Germinal center (tissue), 1 donor: Measurements from ENCODE around the gene FXYD7.
"Not testable (repeated sequence)": the region's sequence is repeated elsewhere in the genome, so short reads cannot be mapped to it uniquely, and the experiment has no call there.

ENCODE experiments used
- DNase-seq: peaks from one replicate; pipeline ENCODE4 v3.0.0; 2012; ENCODE audit warnings: mixed read lengths, low spot score

The FXYD7 gene

DNA sequence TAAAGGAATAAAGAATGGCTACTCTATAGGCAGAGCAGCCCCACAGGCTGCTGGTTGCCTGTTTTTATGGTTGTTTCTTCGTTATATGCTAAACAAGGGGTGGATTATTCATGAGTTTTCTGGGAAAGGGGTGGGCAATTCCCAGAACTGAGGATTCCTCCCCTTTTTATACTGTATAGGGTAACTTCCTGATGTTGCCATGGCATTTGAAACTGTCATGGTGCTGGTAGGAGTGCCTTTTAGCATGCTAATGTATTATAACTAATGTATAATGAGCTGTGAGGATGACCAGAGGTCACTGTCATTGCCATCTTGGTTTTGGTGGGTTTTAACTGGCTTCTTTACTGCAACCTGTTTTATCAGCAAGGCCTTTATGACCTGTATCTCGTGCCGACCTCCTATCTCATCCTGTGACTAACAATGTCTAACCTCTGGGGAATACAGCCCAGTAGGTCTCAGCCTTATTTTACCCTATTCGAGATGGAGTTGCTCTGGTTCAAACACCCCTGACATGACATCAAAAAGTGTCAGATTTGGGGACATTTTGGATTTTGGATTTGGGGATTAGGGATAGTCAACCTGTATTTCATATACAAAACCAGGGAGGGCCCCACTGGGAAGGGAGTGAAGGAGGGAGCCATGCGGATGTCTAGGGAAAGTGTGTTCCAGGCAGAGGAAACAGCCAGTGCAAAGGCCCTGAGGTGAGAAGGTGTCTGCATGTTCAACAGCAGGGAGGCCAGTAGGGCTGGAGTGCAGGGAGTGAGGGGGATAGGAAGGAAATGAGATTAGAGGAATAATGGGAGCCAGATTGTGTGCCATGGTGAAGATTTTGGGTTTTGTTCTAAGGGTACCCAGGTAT, 22.4 kb downstream of the FXYD7 start:
- DNase-seq = no peak

- no peak for DNase-seq
Measured at GRCh38 chr19:35166100-35167063, 23.3 kb downstream of the FXYD7 start.

DNA sequence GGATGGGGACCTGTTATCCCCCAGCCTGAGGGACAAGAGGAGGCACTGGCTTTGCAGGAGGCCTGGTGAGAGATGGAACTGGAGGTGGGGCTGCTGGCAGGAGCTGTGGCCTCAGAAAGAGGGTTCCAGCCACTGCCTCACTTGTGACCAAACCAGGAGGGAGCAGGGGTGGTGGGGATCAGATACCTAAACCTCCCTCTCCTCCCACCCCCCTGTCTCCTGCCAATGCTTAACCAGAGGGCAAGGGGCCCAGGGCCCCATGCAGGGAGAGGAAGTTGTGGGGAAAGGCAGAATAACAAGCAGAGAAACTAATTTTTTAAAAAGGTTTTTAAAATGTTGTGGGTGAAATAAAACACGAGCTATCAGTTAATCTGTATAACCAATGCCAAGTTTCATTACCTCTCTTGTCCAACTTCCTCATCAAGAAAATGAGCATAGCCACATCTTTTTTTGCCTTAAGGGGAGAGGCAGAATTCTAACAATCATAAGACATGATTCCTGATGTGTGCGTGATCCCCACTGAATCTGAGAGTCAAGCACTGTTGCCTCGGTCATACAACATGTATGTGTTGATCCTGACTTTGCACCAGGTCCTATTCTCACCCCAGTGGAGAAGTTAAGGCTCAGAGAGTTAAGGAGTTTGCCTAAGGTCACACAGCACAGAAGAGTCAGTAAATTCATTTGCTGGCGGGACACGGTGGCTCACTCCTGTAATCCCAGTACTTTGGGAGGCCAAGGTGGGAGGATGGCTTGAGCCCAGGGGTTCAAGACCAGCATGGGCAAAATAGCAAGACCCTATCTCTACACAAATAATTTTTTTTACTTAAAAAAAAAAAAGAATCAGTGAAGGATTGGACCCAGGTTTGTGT, 24.4 kb downstream of the FXYD7 start:
- DNase-seq = no peak

GRCh38 chr19:35168196-35168595, 25.1 kb downstream of the FXYD7 start:
- DNase-seq = no peak

DNA sequence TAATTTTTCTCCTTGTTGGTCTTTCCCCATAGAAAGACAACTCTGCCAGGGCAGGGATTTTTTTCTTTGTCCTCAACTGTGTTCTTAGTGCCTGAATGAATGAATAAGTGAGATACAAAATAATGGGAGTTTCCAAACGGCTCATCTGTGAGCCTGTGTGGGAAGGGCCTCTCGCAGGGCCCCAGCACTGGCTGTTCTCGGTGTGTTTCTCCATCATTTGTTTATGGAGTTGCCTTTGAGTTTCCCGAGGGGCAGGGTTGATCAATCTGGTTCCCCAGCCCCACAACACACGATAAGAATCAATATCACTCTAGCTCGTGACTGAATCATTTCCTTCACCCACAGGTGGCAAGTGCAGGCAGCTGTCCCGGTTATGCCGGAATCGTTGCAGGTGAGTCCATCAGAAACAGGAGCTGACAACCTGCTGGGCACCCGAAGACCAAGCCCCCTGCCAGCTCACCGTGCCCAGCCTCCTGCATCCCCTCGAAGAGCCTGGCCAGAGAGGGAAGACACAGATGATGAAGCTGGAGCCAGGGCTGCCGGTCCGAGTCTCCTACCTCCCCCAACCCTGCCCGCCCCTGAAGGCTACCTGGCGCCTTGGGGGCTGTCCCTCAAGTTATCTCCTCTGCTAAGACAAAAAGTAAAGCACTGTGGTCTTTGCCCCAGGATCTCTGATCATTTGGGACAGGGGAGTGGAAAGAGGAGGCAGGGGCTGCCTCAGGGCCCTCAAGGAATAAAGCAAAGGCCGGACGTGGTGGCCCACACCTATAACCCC, 26.4 kb downstream of the FXYD7 start:
- DNase-seq = no peak

GRCh38 chr19:35170359-35171061, 27.5 kb downstream of the FXYD7 start:
- no peak for DNase-seq

- no peak for DNase-seq
Measured at GRCh38 chr19:35171730-35172129, 28.7 kb downstream of the FXYD7 start.

DNA sequence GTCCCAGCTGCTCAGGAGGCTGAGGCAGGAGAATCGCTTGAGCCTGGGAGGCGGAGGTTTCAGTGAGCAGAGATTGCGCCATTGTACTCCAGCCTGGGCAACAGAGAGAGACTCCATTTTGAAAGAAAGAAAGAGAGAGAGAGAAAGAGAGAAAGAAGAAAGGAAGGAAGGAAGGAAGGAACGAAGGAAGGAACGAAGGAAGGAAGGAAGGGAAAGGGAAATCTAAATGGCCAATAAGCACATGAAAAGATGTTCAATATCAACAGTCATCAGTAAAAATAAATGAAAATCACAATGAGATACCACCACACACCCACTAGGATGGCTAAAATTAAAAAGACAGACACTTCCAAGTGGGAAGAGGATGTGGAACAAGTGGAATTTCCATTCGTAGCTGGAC, 31.2 kb downstream of the FXYD7 start:
- DNase-seq = no peak

DNA sequence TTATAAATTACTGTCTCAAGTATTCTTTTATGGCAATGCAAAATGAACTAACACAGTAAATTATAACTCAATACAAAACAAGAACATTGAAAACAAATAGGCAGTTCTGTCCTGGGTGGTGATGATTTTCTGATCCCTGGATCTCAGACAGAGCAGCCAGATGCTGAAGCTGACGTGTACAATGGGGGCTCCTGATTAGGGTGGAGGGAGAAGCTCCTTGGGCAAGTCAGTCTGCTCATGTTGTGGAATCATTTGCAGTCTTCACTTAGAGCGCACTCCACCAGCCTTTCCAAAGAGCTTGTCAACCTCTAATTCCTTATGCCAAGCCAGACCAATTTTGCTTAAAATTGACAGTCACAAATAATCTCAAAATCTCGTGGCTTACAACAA, 33.1 kb downstream of the FXYD7 start:
- no peak for DNase-seq

- no peak for DNase-seq
Measured at GRCh38 chr19:35177377-35178274, 34.6 kb downstream of the FXYD7 start.

DNA sequence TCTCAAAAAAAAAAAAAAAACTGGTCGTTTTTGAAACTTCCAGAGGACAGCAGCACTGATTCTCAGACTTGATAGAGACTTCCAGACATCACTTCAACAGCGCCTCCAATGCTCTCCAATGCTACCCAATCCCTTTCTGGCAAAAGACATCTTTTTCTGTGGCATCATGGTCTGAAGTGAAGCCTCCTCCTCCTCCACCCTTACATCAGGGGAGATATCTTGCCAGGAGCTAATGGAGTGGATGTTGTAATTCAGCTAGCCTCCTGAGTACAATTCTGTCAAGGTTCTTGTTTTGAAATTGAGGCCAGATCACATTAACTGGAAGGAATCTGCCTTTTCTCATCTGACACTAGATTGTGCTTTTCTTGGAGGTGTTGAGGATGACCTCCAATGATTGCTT, 35.6 kb downstream of the FXYD7 start:
- DNase-seq = no peak

DNA sequence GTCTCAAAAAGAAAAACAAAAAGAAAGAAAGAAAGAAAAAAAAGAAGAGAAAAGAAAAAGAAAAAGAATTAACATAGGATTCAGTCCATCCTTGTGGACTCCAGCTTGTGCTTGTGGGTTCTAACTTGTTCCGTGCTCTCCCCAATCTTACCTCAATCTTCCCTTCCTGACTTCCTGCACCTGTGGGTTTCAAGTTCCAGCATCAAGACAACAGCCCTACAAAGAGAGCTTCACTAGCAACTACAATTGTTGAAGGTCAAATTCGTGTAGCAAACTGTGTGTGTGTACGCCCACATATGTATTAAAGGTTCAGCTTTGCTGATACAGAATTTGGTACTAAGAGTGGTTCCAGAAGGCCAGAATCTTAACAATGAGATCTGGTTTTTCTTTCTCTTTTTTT, 36.8 kb downstream of the FXYD7 start:
- no peak for DNase-seq

- DNase-seq = no peak
Measured at GRCh38 chr19:35181387-35181786, 38.3 kb downstream of the FXYD7 start.

- DNase-seq = no peak
Measured at GRCh38 chr19:35184267-35184666, 41.2 kb downstream of the FXYD7 start.

GRCh38 chr19:35184884-35185283, 41.8 kb downstream of the FXYD7 start:
- no peak for DNase-seq

- DNase-seq = no peak
Measured at GRCh38 chr19:35194012-35194984, 51.2 kb downstream of the FXYD7 start.

- DNase-seq = no peak
Measured at GRCh38 chr19:35195830-35196229, 52.8 kb downstream of the FXYD7 start.

GRCh38 chr19:35196861-35197260, 53.8 kb downstream of the FXYD7 start:
- not testable (repeated sequence) for DNase-seq
